H1 (cell line): ENCODE data around the gene SLC35F1. TPM values are rescaled to one million over a fixed set of nuclear protein-coding genes. Genes with fewer than 3 reads are reported as not detected.

Experiments
- ASH2L ChIP-seq: fragments of 200-600, 300-600 bp; sonication (generic); IDR thresholded peaks from one replicate; pipeline ENCODE4 v1.7.1; 2017; ENCODE audit warnings: low read length
- CREB1 ChIP-seq: IDR thresholded peaks from 2 replicates; pipeline ENCODE4 v1.6.1; 2012; ENCODE audit warnings: inconsistent platforms
- KDM4A ChIP-seq: IDR thresholded peaks from one replicate; pipeline ENCODE4 v1.7.1; 2012; ENCODE audit warnings: low read depth, mild to moderate bottlenecking, moderate library complexity, low read length, inconsistent platforms; ENCODE audit not compliant: severe bottlenecking
- NANOG ChIP-seq: IDR thresholded peaks from 2 replicates; pipeline ENCODE4 v1.6.1; 2011; ENCODE audit warnings: low read length, low read depth, mild to moderate bottlenecking, inconsistent platforms; ENCODE audit not compliant: insufficient read depth, poor library complexity, severe bottlenecking
- PHF8 ChIP-seq: fragments of 200-600 bp; sonication (generic); conservative IDR thresholded peaks from 2 replicates; pipeline ENCODE4 v1.7.1; 2012; ENCODE audit warnings: low read depth, mild to moderate bottlenecking, inconsistent platforms, low read length, moderate library complexity
- SIN3A ChIP-seq, 2 experiments: IDR thresholded peaks in 1 of 2; conservative IDR thresholded peaks in 1 of 2; 2 replicates each; pipeline ENCODE4 v1.6.1; 2011 to 2012; ENCODE audit warnings: low read length in 2 of 2, improper control_type of control experiment in 1 of 2, low read depth in 1 of 2, mild to moderate bottlenecking in 1 of 2
- SP4 ChIP-seq: IDR thresholded peaks from 2 replicates; pipeline ENCODE4 v1.6.1; 2012; ENCODE audit warnings: low read length, inconsistent platforms
- polyA plus RNA-seq, 7 experiments: library from polyadenylated mRNA; depleted of rRNA in 3 of 7; stranded (reverse) in 5 of 7; unstranded in 2 of 7; fragments of >200 nt in 5 of 7; fragments of 200-250 nt in 2 of 7; gene quantifications; 1 replicate in 5 of 7; 2 replicates in 1 of 7; 4 replicates in 1 of 7; pipeline versions ENCODE4 v1.2.1 to v1.2.3, GENCODE V29; 2011 to 2013; ENCODE audit warnings: missing spikeins in 2 of 7, mixed read lengths in 2 of 7
- total RNA-seq: library from RNA; stranded (reverse); fragmentation: NEBNext Ultra II Directional; extraction: Animal tissue kit (Norgen Biotek cat#: 25700); gene quantifications from 2 replicates; pipeline ENCODE4 v1.2.1, GENCODE V29; 2021
- TF ChIP-seq, protein P1 (sequence below): IDR thresholded peaks from 2 replicates; pipeline ENCODE4 v1.6.1; 2012; ENCODE audit warnings: inconsistent platforms

The SLC35F1 gene
- total and polyA plus RNA-seq, 2 of the 8 experiments (the other 6 are each of a cell fraction or from before 2014, with no cell fraction given) = 7.0 to 10.0 TPM

DNA sequence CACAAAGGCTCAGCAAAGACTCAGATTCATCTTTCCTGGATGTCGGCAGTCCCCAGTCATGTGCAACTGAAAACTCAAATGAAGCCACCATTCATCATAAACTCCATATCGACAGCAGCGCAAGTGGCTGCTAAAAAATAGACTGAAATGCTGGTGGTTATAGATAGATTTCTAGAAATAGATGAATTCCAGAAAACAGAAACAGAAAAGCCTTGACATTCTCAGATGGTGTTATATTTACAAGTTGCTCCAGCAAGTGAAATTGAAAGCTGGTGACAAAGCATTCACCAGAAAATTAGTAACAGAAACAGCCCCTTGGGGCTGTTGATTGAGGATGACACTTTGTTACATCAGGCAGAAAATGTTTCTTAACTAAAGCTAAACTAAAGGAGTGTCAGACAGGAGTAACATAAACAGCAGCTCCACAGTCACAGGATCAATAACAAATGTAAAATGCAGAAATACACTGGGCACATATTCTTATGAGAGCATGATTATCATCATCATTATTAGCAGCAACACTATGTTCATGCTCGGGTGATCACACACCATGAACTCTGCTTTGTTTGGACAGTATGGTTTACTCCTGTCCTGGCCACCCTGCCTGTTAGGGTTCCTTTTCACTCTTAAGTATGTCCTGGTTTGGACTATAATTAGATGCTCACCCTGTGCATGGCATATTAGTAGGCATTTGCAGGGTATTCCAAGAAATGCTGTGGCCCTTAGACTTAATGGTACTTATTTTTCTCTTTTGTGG lies 36.4 kb upstream of the SLC35F1 start (continued):
- TF ChIP-seq SIN3A (conservative IDR thresholded peaks at IDR 0.05 in 1 of 2, IDR thresholded peaks at IDR 0.05 in 1 of 2; ENCODE audit: low read depth in 1 of 2, low read length in 2 of 2) (no peak), ASH2L (no peak), CREB1 (no peak), PHF8 (no peak), NANOG (no peak), SP4 (no peak), KDM4A (no peak)
- TF ChIP-seq, protein P1, sequence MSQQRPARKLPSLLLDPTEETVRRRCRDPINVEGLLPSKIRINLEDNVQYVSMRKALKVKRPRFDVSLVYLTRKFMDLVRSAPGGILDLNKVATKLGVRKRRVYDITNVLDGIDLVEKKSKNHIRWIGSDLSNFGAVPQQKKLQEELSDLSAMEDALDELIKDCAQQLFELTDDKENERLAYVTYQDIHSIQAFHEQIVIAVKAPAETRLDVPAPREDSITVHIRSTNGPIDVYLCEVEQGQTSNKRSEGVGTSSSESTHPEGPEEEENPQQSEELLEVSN = no peak
